Lower leg skin (tissue), 4 donors: Measurements from ENCODE around the gene ADCY10. TPM values are rescaled to one million over a fixed set of nuclear protein-coding genes. Genes with fewer than 3 reads are reported as not detected.

Experiments used
- DNase-seq, 2 donors: peaks; one replicate each; pipeline ENCODE4 v3.0.0-alpha.2; 2019; ENCODE audit warnings: low spot score in 2 of 2
- H3K4me3 ChIP-seq: fragments of 200-600 bp; sonication (generic); 2 replicates; pipeline ENCODE4 v1.5.1; 2017; ENCODE audit warnings: mild to moderate bottlenecking, low read depth; ENCODE audit not compliant: poor library complexity, severe bottlenecking
- POLR2A ChIP-seq, 2 donors: fragments of 450-650 bp; IDR thresholded peaks; one replicate each; pipeline ENCODE4 v1.6.1; 2016 to 2017; ENCODE audit warnings: antibody characterized with exemption in 2 of 2, mild to moderate bottlenecking in 1 of 2, moderate library complexity in 1 of 2
- WGBS, 2 donors: methylation state at CpG; one replicate each; pipeline ENCODE4 v1.1.5; 2018; 5-methylcytosine and 5-hydroxymethylcytosine counted together
- intact Hi-C: fragments of 100-400 bp; cut with DNase I; formaldehyde crosslinking; loops from one replicate; pipeline ENCODE4 v1.15.0; 2023; ENCODE audit warnings: low total_unique reads
- total RNA-seq, 4 donors: library from RNA; depleted of rRNA; stranded (reverse); fragments of >200 nt; gene quantifications; one replicate each; pipeline ENCODE4 v1.1.0, GENCODE V29; 2016
- TF ChIP-seq, protein P1 (sequence below), 3 donors: fragments of 450-650 bp; IDR thresholded peaks; one replicate each; pipeline ENCODE4 v1.5.1; 2016; ENCODE audit warnings: antibody characterized with exemption in 3 of 3, mild to moderate bottlenecking in 3 of 3, moderate library complexity in 2 of 3

ADCY10 gene
- total RNA-seq, 4 donors from 2014 or later, result 0.07 to 0.10 TPM; not detected in 2

DNA sequence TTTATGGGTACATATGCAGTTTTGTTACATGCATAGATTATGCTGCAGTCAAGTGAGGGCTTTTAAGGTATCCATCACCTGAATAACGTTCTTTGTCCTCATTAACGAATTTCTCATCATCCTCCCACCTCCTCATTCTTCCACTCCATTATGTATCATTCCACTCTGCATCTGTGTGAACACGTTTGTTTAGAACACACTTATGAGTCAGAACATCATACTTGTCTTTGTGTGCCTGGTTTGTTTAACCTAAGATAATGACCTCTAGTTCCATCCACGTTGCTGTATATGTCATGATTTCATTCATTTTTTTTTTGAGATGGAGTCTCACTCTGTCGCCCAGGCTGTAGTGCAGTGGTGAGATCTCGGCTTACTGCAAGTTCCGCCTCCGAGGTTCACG is 29.6 kb upstream of the ADCY10 start:
- TF ChIP-seq, protein P1, sequence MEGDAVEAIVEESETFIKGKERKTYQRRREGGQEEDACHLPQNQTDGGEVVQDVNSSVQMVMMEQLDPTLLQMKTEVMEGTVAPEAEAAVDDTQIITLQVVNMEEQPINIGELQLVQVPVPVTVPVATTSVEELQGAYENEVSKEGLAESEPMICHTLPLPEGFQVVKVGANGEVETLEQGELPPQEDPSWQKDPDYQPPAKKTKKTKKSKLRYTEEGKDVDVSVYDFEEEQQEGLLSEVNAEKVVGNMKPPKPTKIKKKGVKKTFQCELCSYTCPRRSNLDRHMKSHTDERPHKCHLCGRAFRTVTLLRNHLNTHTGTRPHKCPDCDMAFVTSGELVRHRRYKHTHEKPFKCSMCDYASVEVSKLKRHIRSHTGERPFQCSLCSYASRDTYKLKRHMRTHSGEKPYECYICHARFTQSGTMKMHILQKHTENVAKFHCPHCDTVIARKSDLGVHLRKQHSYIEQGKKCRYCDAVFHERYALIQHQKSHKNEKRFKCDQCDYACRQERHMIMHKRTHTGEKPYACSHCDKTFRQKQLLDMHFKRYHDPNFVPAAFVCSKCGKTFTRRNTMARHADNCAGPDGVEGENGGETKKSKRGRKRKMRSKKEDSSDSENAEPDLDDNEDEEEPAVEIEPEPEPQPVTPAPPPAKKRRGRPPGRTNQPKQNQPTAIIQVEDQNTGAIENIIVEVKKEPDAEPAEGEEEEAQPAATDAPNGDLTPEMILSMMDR (IDR thresholded peaks at IDR 0.05), result no peak
- TF ChIP-seq POLR2A (IDR thresholded peaks at IDR 0.05), result no peak
- no peak for DNase-seq
- WGBS, 2 donors, result 83 to 90% methylated on average over 9 of the region's 9 CpGs
- intact Hi-C loops, result no loop called here
- H3K4me3 ChIP-seq, result no peak overlapping the region

DNA sequence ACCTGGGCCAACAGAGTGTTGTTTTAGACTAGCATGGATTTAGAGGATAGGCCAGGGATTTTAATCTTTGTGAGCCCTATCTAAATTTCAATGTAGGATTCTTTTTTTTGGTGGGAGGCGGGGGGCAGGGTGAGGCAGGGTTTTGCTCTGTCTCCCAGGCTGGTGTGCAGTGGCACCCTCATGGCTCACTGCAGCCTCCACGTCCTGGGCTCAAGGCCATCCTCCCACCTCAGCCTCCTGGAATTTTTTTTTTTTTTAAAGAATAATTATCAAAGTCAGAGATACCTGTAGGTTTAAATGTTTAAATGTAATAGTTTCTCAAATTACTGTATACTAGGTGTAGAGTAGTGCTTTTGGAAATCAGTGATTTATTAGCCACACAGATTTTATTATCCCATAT is 26.3 kb upstream of the ADCY10 start:
- no peak overlapping the region for H3K4me3 ChIP-seq
- intact Hi-C loops, result no loop called here
- TF ChIP-seq POLR2A (IDR thresholded peaks at IDR 0.05), result no peak
- TF ChIP-seq, protein P1 (IDR thresholded peaks at IDR 0.05), result no peak
- no peak for DNase-seq
- 90 to 98% methylated on average over 2 of the region's 2 CpGs for WGBS, 2 donors

DNA sequence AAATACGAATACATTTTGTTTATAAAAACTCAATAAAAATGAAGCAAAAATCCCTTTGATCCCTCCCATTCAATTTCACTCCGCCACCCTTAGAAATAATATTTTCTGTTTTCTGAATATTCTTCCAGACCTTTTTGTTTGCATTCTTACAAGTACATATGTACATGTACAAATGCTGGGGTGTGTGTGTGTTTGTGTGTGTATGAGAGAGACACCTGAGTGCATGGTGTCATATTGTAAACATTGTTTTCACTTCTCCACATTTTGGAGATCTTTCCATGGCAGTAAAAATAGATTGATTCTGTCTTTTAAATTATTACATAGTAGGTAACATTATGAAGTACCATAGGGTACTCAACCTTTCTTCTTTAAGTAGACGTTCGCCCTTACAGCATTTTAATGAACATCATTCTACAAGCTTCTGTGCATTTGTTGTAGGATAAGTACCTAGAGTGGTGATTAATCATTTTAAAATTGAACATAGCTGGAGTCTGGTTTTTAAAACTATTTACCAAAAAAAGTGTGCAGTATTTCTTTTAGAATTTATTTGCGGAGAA is 24.2 kb upstream of the ADCY10 start:
- intact Hi-C loops, result no loop called here
- H3K4me3 ChIP-seq, result no peak overlapping the region
- 37 to 40% methylated on average over 5 of the region's 5 CpGs for WGBS, 2 donors
- no peak for TF ChIP-seq POLR2A (IDR thresholded peaks at IDR 0.05)
- TF ChIP-seq, protein P1 (IDR thresholded peaks at IDR 0.05), result no peak
- DNase-seq, result no peak

DNA sequence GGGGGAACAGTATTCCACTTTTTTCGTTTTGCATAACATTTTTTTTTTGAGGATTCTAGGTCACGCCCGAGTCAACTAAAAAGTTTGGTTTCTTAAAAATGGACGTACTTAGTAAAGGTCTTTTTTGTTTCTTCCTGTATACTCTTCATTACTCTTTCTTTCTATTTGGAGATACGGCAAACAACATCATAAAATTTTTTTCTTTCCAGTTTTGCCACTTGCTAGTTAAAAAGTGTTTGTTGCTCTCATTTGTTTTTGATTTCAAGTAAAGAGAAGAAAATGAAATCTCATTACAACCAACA is 23.7 kb upstream of the ADCY10 start:
- TF ChIP-seq POLR2A (IDR thresholded peaks at IDR 0.05), result no peak
- TF ChIP-seq, protein P1 (IDR thresholded peaks at IDR 0.05), result no peak
- WGBS, 2 donors, result 1% methylated on average over 5 of the region's 5 CpGs
- intact Hi-C loops, result no loop called here
- no peak for DNase-seq
- H3K4me3 ChIP-seq, result peak overlapping the region; percentile 87

DNA sequence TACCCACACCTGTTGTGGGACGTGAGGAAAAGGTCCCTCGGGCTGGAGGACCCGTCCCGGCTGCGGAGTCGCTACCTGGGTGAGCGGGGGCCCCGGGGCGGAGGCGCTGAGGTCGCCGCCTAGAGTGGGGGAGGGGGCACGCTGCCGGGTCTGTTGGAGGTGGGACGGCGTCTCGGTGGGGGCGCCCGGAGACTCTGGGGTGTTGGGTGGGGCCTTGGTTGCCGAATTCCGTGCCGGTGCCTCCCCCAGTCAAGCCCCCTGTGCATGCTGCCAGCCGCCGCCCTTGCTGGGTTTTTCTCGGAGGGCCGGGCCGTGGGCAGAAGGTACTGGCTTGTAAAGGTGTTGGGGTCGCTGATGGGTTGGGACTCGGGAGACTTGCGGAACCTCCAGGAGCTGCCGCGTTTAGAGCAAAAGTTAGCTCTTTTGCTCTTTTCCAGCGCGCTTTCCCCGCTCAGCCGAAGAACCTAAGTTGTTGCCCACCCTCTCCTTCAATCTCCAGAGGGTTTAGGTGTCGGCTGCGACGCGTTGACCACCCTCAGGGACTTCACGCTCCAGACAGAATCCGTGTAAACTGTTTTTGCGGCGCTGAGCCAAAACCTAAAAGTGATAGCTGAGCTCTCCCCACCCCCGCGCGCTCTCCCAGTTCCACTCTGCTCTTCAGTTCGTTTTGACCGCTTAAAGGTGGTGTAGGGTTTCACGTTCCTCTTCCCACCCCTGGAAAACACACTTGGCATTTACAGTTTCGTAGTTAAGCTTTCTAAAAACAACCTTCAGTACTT is 23.2 kb upstream of the ADCY10 start, which contains the start of gene MPC2:
Gene MPC2 (minus strand): TSS at position 143 of the 779 bp plus-strand sequence. CDS start 1,231 bp downstream, outside the sequence.
- 0% methylated on average over 38 to 47 of the region's 51 CpGs for WGBS, 2 donors
- peak; percentile 71 to 95 for DNase-seq
- peak within 1 kb of the TSS; percentile 87 for H3K4me3 ChIP-seq
- TF ChIP-seq, protein P1 (IDR thresholded peaks at IDR 0.05), result no peak
- no peak for TF ChIP-seq POLR2A (IDR thresholded peaks at IDR 0.05)
- intact Hi-C loops, result no loop called here
